SK-N-SH treated with all-trans-retinoic acid at 6 μM for 48 hours (cell line): ENCODE results near the gene FARP1.

Experiments used
- ESRRG ChIP-seq: fragments of 250-450 bp; sonication (Bioruptor Pico); IDR thresholded peaks from 2 replicates; pipeline ENCODE4 v1.6.1; 2021; ENCODE audit warnings: mild to moderate bottlenecking
- GLIS3 ChIP-seq: fragments of 250-450 bp; sonication (Bioruptor Pico); IDR thresholded peaks from 2 replicates; pipeline ENCODE4 v1.5.0; 2020; ENCODE audit warnings: mild to moderate bottlenecking, moderate library complexity
- PATZ1 ChIP-seq: fragments of 250-450 bp; sonication (Bioruptor Pico); IDR thresholded peaks from 2 replicates; pipeline ENCODE4 v1.8.0; 2020; ENCODE audit warnings: mild to moderate bottlenecking, moderate library complexity, borderline replicate concordance
- POU6F1 ChIP-seq: fragments of 250-450 bp; sonication (Bioruptor Pico); IDR thresholded peaks from 2 replicates; pipeline ENCODE4 v1.8.0; 2021; ENCODE audit warnings: low read depth, mild to moderate bottlenecking, moderate library complexity, borderline replicate concordance
- PPARA ChIP-seq: fragments of 250-450 bp; sonication (Bioruptor Pico); IDR thresholded peaks from 2 replicates; pipeline ENCODE4 v1.5.0; 2020; ENCODE audit warnings: mild to moderate bottlenecking, borderline replicate concordance
- ZFP3 ChIP-seq: fragments of 250-450 bp; sonication (Bioruptor Pico); IDR thresholded peaks from 2 replicates; pipeline ENCODE4 v1.5.0; 2020; ENCODE audit warnings: mild to moderate bottlenecking, moderate library complexity

GRCh38 chr13:98473135-98473787, 330.4 kb downstream of the FARP1 start:
- TF ChIP-seq GLIS3 (CRISPR knock-in tag) (no peak), ESRRG (no peak), PPARA (no peak), PATZ1 (no peak), POU6F1 (CRISPR knock-in tag) (no peak), ZFP3 (CRISPR knock-in tag) (no peak)
